ENCODE measurements around the gene ELSPBP1.

DNA sequence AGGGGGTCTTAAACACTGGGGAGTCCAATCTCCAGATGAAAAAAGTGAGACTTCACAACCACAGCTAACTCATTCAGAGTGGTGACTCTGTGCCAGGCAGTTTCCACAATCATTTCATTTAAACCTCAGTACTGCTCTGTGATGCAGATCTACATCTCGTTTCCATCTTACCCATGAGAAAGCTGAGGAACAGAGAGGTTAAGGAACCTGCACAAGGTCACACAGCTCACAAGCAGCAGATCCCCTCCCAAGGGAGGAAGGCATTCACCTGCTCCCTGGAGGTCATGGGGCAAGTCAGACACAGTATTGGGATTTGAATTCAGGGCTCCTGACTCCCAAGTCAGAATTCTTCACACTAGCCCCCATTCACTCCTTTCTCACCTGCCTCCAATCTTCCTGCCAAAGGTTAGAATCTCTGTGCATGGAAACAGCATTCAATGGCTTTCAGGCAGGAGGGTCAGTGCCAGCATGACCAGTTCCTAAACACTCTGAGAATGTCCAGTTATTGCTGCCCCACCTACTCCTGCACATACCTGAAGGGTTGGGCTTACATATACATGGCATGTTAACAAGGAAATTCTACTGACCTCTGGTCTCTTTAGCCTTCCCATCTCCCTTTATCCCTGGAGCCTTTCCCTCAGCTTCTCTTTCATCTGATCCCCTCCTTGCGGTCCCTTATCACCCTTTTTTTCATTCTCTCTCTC, 47.6 kb downstream of the ELSPBP1 start:
- TF ChIP-seq ZNF121 (tag by site-specific recombination; IDR thresholded peaks at IDR 0.05): no peak
- TF ChIP-seq ZNF280D (tag by site-specific recombination; IDR thresholded peaks at IDR 0.05): no peak
- TF ChIP-seq OVOL3 (tag by site-specific recombination; IDR thresholded peaks at IDR 0.05): no peak
- no peak for TF ChIP-seq ZNF354C (tag by site-specific recombination; IDR thresholded peaks at IDR 0.05; ENCODE audit: borderline replicate concordance, low read depth)
